RCC 7860 (cell line): ENCODE measurements around the gene RBBP7.

Experiments used
- DNase-seq: peaks from one replicate; pipeline ENCODE4 v3.0.0-alpha.2; 2015; ENCODE audit warnings: low spot score
- FAIRE-seq: peaks from 2 replicates; lab custom pipeline; 2012; peaks lifted over from hg19 to GRCh38; lab: Jason Lieb, UNC

RBBP7 gene

GRCh38 chrX:16828124-16828908, 41.8 kb downstream of the RBBP7 start:
- DNase-seq (no peak), FAIRE-seq (no peak)

GRCh38 chrX:16827225-16827624, 42.9 kb downstream of the RBBP7 start:
- no peak for DNase-seq
- FAIRE-seq = no peak

GRCh38 chrX:16826207-16826606, 44.0 kb downstream of the RBBP7 start:
- DNase-seq = peak; percentile 35
- FAIRE-seq = peak; percentile 81

DNA sequence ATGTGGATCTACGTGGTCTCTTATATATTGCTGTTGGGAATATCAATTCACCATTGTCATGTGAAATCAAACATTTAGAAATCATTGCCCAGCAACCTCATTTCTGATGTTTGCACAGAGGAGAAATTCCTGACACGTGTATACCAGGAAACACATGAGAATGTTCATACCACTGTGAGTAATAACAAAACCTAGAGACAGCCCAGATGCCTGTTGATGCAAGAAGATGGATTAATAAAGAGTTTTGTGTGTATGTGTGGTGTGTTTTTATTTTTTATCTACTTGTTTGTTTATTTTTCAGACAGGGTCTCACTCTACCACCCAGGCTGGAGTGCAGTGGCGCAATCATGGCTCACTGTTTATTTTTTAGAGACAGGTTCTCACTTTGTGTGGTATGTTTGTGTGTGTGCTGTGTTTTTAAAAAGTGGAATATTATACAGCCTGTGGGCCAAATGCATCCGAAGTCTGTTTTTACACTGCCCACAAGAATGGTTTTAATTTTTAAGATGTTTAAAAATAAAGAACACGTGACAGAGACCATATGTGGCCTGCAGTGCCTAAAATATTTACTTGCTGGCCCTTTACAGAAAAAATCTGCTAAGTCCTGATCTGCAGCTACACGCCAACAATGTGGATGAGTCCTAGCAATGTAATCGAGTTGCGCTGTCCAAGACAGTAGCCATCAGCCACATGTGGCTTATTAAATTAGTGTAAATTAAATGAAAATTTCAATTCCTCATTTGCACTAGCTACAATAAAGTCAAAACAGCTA, 44.7 kb downstream of the RBBP7 start:
- DNase-seq (no peak), FAIRE-seq (no peak)

DNA sequence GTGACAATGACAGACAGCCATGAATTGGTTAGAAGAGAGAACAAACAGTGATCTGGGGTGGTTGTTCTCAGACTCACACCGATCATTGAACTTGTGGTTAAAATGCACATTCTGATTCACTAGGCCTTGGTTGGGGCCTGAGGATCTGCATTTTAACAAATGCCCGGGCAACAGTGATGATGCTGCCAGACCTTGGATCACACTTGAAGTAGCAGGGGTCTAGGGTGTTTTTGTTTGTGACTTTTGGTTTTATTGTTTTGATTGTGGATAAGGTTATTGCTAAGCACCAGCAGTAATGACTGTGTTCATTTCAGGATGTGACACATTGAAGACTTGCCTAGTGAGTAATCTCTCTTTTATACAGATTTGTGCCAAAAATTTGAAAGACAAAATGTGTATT, 47.4 kb downstream of the RBBP7 start:
- DNase-seq (peak; percentile 15), FAIRE-seq (no peak)

DNA sequence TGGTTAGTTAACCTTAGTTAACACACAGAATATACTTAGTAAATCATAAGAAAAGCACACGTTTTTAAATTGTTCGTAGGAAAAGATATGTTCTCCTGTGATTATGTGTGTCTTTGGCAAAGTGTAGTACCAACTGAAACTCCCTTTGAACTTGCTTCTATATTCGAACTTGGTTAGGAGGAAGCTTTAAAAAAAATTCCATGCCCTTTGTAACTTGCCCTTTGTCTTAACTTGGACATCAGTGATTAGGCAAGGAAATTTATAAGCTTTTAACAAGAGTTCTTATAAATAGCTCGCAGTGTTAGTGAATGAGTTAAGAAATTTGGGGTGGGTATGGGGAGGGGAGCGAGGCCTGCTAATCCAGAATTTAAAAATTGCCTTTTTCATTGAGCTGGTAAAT, 50.5 kb downstream of the RBBP7 start:
- no peak for FAIRE-seq
- DNase-seq = no peak

DNA sequence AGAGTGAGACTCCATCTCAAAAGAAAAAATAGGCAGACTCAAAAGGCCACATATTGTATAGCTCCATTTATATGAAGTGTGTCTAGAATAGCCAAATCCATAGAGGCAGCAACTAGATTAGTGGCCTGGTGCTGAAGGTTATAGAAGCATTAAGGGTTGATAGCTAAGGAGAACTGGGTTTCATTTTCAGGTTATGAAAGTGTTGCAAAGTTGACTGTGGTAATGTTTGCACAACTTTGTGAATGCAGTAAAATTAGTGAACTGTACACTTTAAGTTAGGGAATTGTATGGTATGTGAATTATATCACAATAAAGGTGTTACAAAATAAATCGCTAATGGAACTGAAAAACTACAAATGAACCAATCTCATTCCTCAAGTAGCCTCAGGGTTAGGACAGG, 55.6 kb downstream of the RBBP7 start:
- no peak for DNase-seq
- no peak for FAIRE-seq

GRCh38 chrX:16807976-16808542, 62.1 kb downstream of the RBBP7 start:
- FAIRE-seq = no peak
- no peak for DNase-seq

GRCh38 chrX:16807548-16807947, 62.6 kb downstream of the RBBP7 start:
- FAIRE-seq = no peak
- no peak for DNase-seq

GRCh38 chrX:16804923-16805464, 65.2 kb downstream of the RBBP7 start:
- DNase-seq (no peak), FAIRE-seq (no peak)

- DNase-seq = no peak
- no peak for FAIRE-seq
Measured at GRCh38 chrX:16797841-16798240, 72.3 kb downstream of the RBBP7 start.

DNA sequence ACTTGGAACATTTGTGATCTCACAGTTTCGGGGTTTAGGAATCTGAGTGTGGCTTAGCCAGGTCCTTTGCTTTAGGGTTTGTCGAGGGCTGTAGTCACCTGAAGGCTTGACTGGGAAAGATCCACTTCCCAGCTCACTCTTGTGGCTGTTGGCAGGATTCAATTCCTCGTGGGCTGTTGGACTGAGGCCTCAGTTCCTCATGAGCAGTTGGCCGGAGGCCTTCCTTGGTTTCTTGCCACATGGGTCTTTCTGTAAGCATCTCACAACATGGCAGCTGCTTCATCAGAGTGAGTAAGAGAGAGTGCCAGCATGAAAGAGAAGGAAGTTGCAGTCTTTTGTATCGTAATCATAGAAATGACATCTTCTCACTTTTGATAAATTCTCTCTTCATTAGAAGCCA, 72.8 kb downstream of the RBBP7 start:
- no peak for FAIRE-seq
- no peak for DNase-seq

DNA sequence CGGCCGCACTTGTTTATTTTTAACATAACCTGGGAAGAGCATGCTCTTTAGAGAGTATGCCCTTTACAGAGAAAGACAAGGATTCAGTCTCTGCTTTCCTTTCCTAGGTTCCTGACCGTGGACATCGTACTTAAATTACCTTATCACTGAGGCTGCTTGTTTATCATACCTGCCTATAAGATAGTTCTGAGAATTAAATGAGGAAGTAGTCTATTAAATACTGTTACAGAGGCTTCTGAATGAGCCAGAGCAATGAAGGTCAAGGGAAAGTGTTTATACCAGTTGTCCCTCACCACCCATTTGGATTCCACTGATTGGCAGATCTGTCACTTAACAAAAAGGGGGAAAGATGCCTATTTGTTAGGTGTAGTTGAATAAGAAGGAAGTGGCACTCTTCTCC, 73.9 kb downstream of the RBBP7 start:
- no peak for FAIRE-seq

More for the DNA sequence above, 73.9 kb downstream of the RBBP7 start:
- DNase-seq = no peak
